Measurements from ENCODE around the gene UCK1.
"Not testable (repeated sequence)": the region's sequence is repeated elsewhere in the genome, so short reads cannot be mapped to it uniquely, and the experiment has no call there.

The UCK1 gene

DNA sequence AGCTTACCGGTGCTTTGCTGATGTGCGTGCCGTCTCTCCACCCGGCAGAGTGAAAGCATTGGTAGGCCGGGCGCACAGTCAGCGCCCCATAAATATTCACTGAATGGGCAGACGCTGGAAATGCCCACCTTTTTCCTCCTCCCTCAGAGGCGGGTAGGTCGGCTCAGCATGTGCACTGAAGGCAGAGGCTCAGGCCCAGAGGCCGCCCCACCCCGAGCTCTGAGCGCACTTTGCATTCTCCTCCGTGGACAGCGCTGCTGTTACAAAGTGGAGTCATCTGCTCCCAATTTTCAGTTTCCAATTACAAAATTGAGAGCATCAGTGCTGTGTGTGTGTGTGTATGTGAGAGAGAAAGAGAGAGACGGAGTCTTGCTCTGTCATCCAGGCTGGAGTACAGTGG, 10.6 kb downstream of the UCK1 start:
- DNase-seq (ENCODE audit: extremely low read depth, low read depth): no peak
- TF ChIP-seq, protein P1, sequence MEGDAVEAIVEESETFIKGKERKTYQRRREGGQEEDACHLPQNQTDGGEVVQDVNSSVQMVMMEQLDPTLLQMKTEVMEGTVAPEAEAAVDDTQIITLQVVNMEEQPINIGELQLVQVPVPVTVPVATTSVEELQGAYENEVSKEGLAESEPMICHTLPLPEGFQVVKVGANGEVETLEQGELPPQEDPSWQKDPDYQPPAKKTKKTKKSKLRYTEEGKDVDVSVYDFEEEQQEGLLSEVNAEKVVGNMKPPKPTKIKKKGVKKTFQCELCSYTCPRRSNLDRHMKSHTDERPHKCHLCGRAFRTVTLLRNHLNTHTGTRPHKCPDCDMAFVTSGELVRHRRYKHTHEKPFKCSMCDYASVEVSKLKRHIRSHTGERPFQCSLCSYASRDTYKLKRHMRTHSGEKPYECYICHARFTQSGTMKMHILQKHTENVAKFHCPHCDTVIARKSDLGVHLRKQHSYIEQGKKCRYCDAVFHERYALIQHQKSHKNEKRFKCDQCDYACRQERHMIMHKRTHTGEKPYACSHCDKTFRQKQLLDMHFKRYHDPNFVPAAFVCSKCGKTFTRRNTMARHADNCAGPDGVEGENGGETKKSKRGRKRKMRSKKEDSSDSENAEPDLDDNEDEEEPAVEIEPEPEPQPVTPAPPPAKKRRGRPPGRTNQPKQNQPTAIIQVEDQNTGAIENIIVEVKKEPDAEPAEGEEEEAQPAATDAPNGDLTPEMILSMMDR (IDR thresholded peaks at IDR 0.05; ENCODE audit: low read depth, low read length): no peak

- DNase-seq (ENCODE audit: extremely low read depth, low read depth): no peak
- TF ChIP-seq, protein P1 (IDR thresholded peaks at IDR 0.05; ENCODE audit: low read depth, low read length): no peak
Observed at GRCh38 chr9:131518553-131518952, 12.5 kb downstream of the UCK1 start.

GRCh38 chr9:131517761-131518190, 13.3 kb downstream of the UCK1 start:
- TF ChIP-seq, protein P1 (IDR thresholded peaks at IDR 0.05; ENCODE audit: low read depth, low read length): no peak
- DNase-seq (ENCODE audit: extremely low read depth, low read depth): no peak

DNA sequence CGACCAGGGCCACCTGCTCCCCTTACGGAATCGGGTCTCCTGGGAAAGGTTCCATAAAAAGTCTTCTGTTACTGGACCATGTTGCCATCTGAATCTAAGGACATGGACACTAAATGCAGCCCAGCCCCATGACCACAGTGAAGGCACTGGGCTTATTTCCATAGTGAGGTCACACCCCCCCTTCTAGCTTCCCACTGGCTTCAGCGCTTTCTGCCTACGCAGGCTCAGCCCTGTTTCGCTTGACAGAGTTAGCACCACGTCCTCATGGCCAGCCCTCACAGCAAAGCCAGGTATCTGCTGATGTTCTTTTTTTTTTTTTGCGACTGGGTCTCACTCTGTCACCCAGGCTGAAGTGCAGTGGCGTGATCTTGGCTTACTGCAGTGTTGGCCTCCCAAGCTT, 14.1 kb downstream of the UCK1 start:
- DNase-seq (ENCODE audit: extremely low read depth, low read depth): no peak

GRCh38 chr9:131516100-131516499, 15.0 kb downstream of the UCK1 start:
- no peak for DNase-seq (ENCODE audit: extremely low read depth, low read depth)
- TF ChIP-seq, protein P1 (IDR thresholded peaks at IDR 0.05; ENCODE audit: low read depth, low read length): no peak

More for the DNA sequence above, 14.1 kb downstream of the UCK1 start:
- TF ChIP-seq, protein P1 (IDR thresholded peaks at IDR 0.05; ENCODE audit: low read depth, low read length): no peak

- not testable (repeated sequence) for DNase-seq (ENCODE audit: extremely low read depth, low read depth)
Observed at GRCh38 chr9:131515559-131516031, 15.5 kb downstream of the UCK1 start.

- no peak for DNase-seq (ENCODE audit: extremely low read depth, low read depth)
- TF ChIP-seq, protein P1 (IDR thresholded peaks at IDR 0.05; ENCODE audit: low read depth, low read length): no peak
Observed at GRCh38 chr9:131513177-131513576, 17.9 kb downstream of the UCK1 start.

DNA sequence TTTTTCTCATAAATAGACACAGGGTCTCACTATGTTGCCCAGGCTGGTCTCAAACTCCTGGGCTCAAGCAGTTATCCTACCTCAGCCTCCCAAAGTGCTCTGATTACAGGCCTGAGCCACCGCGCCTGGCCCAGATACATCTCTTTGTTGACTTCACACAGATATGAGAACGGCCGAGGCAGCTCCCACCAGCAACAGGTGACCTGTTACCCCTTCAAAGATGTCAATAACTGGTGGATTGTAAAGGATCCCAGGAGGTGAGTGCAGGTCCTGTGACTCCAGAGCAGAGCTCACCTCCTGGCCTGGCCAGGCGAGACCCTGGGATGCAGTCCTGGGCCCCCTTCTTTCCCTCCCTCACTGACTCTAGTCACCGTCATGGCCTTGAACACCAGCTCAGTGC, 19.2 kb downstream of the UCK1 start:
- TF ChIP-seq, protein P1 (IDR thresholded peaks at IDR 0.05; ENCODE audit: low read depth, low read length): no peak
- DNase-seq (ENCODE audit: extremely low read depth, low read depth): no peak
